ENCODE data around the gene FBLN1.

The FBLN1 gene

GRCh38 chr22:45480717-45481116 is 22.0 kb upstream of the FBLN1 start:
- TF ChIP-seq MAX (IDR thresholded peaks at IDR 0.05; ENCODE audit: low read depth, low read length) (no peak), CTCF (IDR thresholded peaks at IDR 0.05; ENCODE audit: low read depth, low read length) (no peak), MYC (IDR thresholded peaks at IDR 0.05; ENCODE audit: low read depth, low read length) (no peak), POLR2A (IDR thresholded peaks at IDR 0.05; ENCODE audit: extremely low read depth, insufficient read length) (no peak)
- no peak for DNase-seq (ENCODE audit: low read depth)
- H3K4me3 ChIP-seq (ENCODE audit: low read depth, low read length), result no peak overlapping the region

GRCh38 chr22:45481661-45482060 is 21.0 kb upstream of the FBLN1 start:
- no peak for DNase-seq (ENCODE audit: low read depth)
- TF ChIP-seq MAX (IDR thresholded peaks at IDR 0.05; ENCODE audit: low read depth, low read length) (no peak), POLR2A (IDR thresholded peaks at IDR 0.05; ENCODE audit: extremely low read depth, insufficient read length) (no peak), MYC (IDR thresholded peaks at IDR 0.05; ENCODE audit: low read depth, low read length) (no peak), CTCF (IDR thresholded peaks at IDR 0.05; ENCODE audit: low read depth, low read length) (no peak)
- H3K4me3 ChIP-seq (ENCODE audit: low read depth, low read length), result no peak overlapping the region

- H3K4me3 ChIP-seq (ENCODE audit: low read depth, low read length), result no peak overlapping the region
- no peak for TF ChIP-seq MAX (IDR thresholded peaks at IDR 0.05; ENCODE audit: low read depth, low read length)
- no peak for TF ChIP-seq MYC (IDR thresholded peaks at IDR 0.05; ENCODE audit: low read depth, low read length)
- no peak for TF ChIP-seq CTCF (IDR thresholded peaks at IDR 0.05; ENCODE audit: low read depth, low read length)
- no peak for TF ChIP-seq POLR2A (IDR thresholded peaks at IDR 0.05; ENCODE audit: extremely low read depth, insufficient read length)
- DNase-seq (ENCODE audit: low read depth), result no peak
These were observed 20.5 kb upstream of the FBLN1 start for GRCh38 chr22:45482169-45482568.

- no peak for TF ChIP-seq MYC (IDR thresholded peaks at IDR 0.05; ENCODE audit: low read depth, low read length)
- TF ChIP-seq MAX (IDR thresholded peaks at IDR 0.05; ENCODE audit: low read depth, low read length), result no peak
- no peak for TF ChIP-seq CTCF (IDR thresholded peaks at IDR 0.05; ENCODE audit: low read depth, low read length)
- no peak for TF ChIP-seq POLR2A (IDR thresholded peaks at IDR 0.05; ENCODE audit: extremely low read depth, insufficient read length)
- no peak overlapping the region for H3K4me3 ChIP-seq (ENCODE audit: low read depth, low read length)
- DNase-seq (ENCODE audit: low read depth), result no peak
These were observed 19.4 kb upstream of the FBLN1 start for GRCh38 chr22:45483319-45483718.

GRCh38 chr22:45483918-45484499 is 18.7 kb upstream of the FBLN1 start:
- no peak for DNase-seq (ENCODE audit: low read depth)
- TF ChIP-seq CTCF (IDR thresholded peaks at IDR 0.05; ENCODE audit: low read depth, low read length) (no peak), MAX (IDR thresholded peaks at IDR 0.05; ENCODE audit: low read depth, low read length) (no peak), MYC (IDR thresholded peaks at IDR 0.05; ENCODE audit: low read depth, low read length) (no peak), POLR2A (IDR thresholded peaks at IDR 0.05; ENCODE audit: extremely low read depth, insufficient read length) (no peak)
- no peak overlapping the region for H3K4me3 ChIP-seq (ENCODE audit: low read depth, low read length)
